Activated gamma-delta T cell (primary cell): ENCODE measurements around the gene SLC2A9.

Experiments
- DNase-seq: peaks from one replicate; lab custom pipeline; 2025; lab: John Stamatoyannopoulos, UW

Gene SLC2A9

GRCh38 chr4:9962611-9963314 lies 58.5 kb downstream of the SLC2A9 start:
- no peak for DNase-seq

DNA sequence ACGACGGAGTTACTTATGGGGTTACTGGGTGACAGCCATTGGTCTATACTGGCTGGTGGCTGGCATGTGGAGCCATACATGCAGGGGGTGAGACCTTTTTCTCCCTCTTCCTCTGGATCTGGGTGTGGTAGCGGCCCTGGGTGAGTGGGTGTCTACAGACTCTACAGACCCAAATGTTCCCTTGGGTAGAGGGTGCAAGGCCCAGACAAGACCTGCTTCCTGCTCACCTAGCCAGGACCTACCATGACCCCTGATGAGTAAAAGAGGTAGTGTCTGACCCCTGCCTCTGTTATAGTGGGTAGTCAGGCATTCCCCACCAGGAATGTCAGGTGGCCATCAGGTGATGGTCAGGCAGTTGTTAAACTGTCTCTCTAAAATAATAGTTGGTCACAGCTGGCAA lies 66.8 kb downstream of the SLC2A9 start:
- no peak for DNase-seq

GRCh38 chr4:9953089-9953488 lies 68.2 kb downstream of the SLC2A9 start:
- DNase-seq: no peak

DNA sequence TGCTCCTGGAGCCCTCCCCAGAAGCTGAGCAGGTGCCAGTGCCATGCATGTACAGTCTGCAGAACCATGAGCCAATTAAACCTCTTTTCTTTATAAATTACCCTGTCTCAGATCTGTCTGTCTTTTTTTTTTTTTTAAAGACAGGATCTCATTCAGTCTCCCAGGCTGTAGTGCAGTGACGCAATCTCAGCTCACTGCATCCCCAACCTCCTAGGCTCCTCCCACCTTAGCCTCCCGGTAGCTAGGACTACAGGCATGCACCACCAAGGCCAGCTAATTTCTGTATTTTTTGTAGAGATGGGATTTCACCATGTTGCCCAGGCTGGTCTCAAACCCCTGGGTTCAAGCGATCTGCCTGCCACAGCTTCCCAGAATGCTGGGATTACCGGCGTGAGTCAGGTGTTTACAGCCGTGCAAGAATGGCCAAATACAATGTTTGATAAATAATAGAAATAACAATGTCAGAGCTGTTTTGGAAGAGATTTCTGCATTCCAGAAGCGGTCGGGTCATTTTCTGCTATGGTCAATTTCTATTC lies 68.8 kb downstream of the SLC2A9 start:
- no peak for DNase-seq

DNA sequence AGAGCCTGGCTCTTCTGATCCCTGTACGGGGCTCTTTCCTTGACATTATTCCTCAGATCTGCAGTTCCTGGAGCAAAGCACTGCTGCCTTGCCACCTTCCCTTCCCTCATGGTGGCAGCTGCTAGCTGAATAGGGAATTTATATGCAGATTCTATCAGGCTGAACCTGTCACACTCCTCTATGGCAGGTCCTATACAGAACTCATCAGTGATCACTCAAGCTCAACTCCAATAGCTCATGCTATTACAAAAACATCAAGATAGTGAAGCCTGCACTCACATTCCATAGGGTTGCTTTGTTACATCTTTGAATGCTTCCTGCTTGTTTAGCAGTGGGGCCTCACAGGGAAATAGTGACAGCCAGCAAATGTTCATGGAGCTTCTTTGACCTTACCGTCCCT lies 71.7 kb downstream of the SLC2A9 start:
- DNase-seq: no peak

DNA sequence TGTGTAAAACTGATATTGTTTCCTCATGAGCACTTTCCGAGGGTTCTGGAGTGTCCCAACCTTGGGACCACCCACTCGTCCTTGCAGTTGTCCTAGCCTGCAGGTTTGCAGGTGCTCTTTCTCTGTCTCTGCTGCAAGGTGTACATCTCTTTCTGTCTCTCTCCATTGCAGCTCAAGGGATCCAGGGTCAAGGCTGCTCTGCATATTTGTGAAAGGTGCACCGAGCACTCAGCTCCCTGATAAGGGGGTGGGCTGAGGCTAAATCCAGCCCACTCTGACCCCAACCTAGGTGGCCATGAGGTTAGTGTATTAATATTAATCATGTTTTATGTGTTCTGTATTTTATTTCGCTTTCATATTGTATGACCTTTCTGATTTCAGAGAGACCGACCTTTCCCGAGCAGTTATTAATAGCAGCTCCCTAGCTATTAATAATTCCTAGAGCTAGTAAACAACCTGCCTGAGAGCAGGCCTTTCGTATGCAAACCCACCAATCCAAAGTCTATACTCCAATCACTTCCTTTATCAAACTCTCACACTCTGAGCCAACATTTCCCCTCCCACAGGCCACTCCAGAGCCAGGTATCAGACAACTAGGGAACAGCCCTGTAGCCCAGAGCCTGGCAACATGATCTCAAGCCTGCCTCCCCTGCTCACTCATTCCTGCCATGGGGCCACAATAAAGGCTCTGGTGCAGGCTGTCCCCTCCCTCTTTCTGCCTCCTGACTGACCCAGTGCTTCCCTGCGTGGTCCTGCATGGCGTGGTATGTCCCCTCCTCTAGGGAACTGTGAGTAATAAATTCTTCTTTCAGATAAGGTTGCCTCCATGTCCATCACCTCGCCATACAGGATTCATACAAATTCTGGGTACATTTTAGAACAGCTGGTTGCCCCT lies 73.9 kb downstream of the SLC2A9 start:
- no peak for DNase-seq

DNA sequence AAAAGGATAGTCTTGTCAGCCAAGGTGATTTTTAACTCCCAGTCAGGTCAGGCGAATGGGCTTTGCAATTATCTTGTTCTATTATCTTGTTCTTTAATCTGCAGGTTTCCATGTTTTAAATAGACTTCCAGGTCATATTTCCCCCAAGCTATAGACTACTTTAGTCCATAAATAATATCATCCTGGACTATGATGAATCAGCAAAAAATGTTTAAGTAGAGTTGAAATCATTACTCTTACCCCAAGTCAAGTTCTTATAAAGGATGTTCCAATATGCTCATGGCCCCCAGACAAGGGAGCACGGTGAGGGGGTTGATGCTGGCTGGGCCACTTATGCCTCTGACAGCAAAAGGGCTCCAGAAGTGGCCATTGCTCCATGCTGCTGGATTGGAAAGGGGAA lies 75.1 kb downstream of the SLC2A9 start:
- DNase-seq: no peak

DNA sequence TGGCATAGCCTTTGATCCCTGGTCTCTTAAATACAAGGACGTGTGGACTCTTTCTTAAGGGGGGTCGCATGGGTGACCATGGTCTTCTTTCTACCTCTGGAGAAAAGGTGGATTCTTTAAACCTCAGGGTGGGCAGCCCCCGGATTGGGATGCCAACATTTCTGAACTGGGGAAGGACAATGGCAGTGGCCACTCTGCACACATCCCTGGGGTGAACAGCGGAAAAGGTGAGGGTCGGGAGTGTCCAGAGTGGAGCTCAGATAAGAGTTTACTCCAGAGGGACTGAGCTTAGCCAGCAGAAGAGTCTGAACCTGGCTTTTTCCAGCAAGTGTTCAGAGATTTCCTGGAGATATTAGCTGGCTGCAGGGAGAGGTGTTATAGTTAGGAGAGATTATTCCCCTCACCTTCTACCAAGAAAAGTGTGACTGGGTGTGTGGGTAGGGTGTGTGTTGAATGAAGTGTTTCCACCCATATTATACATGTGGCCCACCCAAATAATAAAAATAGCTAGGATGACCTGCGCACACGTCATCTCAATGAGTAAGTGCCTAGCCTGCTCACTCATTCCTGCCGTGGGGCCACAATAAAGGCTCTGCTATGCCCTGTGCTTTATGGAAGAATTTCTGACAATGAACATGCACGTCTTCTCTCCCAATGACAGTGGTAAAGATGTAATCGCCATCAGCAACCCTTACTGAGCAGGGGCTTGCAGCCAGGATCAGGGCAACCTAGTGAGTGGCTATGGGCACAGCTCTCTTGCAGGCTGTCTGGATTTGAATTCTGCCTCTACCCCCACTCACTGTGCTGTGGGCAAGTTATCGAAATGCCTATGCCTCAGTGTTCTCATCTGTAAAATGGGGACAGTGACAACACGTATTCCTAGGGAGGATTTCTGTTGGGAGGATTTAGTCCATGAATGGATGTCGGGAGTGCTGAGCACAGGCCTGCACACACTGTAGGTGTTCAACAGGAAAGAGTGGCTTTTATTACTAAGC lies 76.6 kb downstream of the SLC2A9 start:
- no peak for DNase-seq

DNA sequence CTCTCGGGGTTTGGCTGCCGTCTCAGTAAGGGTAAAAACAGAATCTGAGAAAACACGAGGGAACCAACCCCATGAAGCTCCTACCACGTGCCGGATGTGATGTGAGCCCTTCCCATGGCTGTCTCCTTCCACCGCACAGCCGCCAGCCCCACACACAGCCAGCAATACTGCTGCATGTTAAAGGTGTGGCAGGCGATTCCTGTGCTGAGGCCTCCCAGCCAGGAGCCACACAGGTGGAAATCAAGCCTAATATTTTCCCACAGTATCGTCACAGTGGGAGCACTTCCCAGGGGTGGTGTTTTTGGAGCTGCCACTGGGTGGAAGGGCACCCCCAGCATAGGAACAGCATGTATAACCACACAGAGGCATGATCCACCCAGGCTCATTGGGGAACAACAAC lies 77.5 kb downstream of the SLC2A9 start:
- DNase-seq: no peak

DNA sequence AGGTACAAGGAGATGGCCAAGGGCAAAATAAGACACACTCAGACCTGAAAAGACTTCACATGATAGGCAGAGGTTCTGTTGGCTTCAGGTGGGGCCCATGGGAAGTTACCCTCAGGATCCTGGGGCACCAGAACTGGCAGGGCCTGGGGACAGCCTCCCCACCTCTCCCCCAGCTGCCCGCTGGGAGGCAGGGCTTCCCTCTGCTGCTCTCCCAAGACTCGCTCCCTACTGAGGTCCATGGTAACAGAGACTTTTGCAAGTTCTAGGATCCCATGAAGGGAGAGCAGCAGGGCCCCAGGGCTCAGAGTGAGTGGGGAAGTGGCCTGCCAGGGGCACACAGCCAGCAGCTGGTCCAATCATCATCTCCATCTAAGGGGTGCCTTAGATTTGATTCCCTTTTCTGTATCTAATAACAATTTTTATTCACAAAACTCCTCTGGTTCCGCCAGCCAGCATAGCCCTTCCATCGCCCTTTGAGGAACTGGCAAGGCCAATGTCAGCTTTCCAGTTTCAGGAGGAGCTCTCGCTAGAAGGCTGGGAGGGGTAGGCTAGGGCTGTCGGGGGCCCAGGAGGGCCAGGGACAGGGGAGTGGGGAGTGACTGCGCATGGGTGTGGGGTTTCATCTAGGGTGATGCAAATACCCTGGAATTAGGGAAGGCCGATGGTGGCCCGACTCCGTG lies 78.2 kb downstream of the SLC2A9 start:
- DNase-seq: no peak

DNA sequence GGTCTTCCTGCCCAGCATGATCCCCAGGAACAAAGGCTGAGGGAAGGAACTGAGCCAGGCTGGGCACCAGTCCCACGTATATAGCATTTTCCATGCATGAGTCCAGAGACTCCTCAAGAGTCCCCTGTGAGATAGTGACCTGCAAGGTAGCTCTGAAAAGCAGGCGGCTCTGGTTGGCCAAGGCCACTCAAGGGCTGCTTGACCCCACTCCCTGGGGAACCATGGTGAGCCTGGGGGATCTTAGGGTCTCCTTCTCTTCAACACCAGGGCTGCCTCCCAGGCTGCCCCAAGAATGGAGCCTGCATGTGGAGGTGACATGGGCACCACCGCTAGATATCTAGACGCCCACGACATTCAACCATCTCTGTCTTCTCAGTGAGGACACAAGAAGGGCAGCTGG lies 79.2 kb downstream of the SLC2A9 start:
- no peak for DNase-seq

DNA sequence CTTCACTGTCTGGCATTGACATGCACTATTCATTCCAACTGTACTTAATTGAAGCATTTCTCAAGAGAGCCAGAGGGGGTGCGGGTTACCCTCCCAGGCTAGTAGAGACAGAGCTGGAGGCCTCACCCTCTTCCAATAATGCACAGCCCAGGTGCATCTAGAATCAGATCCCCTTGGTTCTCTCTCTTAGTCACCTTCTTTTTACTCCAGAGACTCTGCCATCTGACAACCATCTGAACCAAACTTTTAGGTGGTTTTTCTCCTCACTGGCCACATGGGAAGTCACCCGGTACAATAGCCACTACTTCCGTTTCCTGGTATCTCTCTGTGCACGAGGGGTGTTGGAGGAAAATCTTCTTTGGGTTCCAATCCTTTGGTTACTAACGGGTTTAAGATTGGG lies 81.3 kb downstream of the SLC2A9 start:
- DNase-seq: no peak

GRCh38 chr4:9938933-9939332 lies 82.4 kb downstream of the SLC2A9 start:
- no peak for DNase-seq

DNA sequence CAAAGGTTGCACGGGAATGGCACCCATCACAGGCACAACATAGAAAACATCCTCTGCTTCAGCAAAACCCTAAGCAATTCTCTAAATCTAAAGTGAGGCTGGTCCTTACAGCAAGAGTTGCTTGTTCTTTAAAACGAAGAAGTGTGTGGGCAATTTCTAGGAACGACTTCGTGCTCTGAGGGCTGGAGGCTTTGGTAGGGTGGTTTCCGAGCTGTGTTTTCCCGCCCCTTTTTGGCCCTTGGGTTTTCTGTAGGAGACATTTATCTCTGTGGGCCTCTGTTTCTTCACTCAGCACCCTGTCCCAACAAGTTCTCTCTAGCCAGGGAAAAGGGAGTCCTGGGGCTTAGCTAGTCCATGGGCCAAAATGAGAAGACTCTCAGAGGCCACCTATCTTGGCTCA lies 84.2 kb downstream of the SLC2A9 start:
- no peak for DNase-seq

DNA sequence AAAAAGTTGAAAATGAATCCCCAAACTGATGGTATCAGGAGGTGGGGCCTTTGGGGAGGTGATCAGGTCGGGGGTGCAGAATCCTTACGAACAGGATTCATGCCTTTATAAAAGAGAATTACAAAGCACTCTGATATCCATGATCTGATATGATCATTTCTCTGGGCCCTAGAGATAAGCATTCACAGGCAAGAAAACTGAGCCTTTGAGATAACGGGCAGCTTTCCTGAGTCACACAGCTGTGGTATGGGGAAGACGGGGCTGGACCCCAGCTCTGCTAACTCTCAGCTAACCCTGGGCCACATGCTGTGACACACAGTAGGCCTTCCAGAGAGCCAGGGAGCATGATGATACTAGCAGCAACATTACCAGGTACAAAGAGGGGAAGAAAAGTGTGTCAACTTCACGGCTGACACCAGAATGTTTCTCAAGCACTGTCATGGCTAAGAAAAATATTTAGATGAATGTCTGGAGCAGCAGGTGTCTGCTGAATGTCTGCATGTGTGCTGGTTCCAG lies 85.1 kb downstream of the SLC2A9 start:
- DNase-seq: no peak

GRCh38 chr4:9933956-9934355 lies 87.3 kb downstream of the SLC2A9 start:
- no peak for DNase-seq

GRCh38 chr4:9933184-9933583 lies 88.1 kb downstream of the SLC2A9 start:
- DNase-seq: no peak

DNA sequence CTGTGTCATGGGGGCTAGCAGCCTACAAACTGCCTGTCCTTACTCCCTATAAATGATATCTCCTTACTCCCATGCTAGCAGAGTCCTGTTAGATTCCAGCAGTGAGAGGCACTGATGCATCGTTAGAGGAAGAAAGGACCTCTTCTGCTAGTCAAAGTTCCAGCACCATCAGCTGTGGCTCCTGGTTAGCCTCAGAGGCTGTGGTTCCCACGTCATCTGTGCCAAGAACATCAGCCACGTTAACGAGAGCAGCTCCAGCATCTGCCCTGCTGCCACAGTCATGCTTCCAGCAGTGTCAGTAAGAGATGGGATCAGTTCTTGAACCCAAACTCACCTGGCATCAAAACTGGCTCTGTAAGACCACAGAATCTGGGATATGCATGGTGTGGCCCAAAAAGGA lies 88.5 kb downstream of the SLC2A9 start:
- DNase-seq: no peak

DNA sequence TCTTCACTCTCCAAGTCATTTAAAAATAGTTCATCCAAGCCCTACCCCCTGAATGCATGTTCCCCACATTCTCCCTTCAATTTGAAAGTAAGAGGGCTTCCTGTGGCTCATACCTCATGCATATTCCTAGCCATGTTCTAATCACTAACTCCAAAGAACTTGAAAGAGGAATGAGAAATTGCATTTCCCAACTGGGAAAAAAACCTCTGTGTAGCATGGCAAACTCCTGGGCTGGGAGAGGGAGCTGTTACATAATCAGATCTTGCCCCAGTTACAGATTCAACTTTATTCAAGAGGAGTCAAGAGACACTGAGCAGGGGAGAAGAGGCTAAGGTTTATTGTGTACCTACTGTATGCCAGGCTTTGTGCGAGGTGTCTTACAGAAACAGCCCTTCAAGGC lies 90.2 kb downstream of the SLC2A9 start:
- no peak for DNase-seq

DNA sequence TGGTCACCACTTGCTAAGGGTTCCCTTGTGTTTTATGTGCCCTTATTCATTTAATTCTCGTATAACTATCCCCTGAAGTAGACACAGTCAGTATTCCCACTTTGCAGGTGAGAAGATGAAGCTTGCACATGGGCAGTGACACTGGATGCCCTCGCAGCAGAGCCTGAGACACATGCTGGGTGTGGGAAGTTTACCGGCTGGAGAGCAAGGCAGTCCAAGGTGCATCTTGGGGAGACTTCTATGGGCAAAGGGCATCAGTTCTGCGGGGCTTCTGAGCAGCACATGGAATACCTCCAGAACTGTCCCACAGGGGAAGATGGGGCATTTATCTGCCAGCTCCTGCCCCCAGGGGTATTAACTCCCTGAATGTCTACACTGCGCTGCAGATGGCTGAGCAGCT lies 92.2 kb downstream of the SLC2A9 start:
- DNase-seq: no peak

DNA sequence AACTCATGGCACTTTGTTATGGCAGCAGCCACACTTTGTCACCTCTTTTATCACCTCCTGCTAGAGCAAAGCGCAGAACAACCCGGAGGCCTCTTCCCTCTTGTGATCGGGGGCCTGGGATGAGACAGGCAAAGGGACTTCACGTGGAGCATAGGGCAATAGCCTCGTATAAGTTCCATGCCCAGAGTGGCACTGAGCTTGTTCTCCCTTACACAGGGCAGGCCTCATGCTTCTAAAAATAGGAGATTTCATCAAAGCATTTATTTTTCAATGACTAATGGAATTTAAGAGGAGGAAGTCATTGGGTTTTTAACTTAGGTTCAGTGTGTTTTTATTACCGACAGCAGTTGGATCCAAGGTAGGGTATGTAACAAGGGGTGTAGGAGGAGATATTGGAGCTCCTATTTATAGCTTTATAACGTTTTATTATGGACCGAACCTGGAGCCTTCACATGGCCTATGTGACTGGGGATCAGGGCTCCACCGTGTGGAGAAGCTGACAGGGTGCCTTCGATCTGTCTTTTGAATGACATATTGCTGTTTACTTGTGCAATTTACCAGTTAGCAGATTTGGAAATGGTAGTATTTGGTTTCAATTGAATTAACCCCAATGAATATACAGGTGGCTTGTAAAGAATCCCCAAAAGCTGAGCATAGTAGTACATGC lies 93.8 kb downstream of the SLC2A9 start:
- no peak for DNase-seq
